H9 (cell line): ENCODE measurements around the gene IFNGR1. TPM values are rescaled to one million over a fixed set of nuclear protein-coding genes. Genes with fewer than 3 reads are reported as not detected.

ENCODE experiments used
- DNase-seq: peaks from one replicate; pipeline ENCODE4 v3.0.0-alpha.2; 2017
- H2AFZ ChIP-seq: one replicate; pipeline ENCODE4 v1.6.1; 2013; ENCODE audit warnings: mild to moderate bottlenecking, low read length, control low read depth, moderate library complexity
- H2AK5ac ChIP-seq: 2 replicates; pipeline ENCODE4 v1.6.1; 2013; ENCODE audit warnings: low read length, control low read depth, mixed read lengths; ENCODE audit not compliant: insufficient read length
- H2BK120ac ChIP-seq: one replicate; pipeline ENCODE4 v1.6.1; 2013; ENCODE audit warnings: low read depth, mild to moderate bottlenecking, low read length, control low read depth, inconsistent platforms; ENCODE audit not compliant: poor library complexity, severe bottlenecking
- H2BK12ac ChIP-seq: 2 replicates; pipeline ENCODE4 v1.6.1; 2013; ENCODE audit warnings: low read length, control low read depth, mixed read lengths, low read depth; ENCODE audit not compliant: insufficient read length
- H2BK15ac ChIP-seq: 2 replicates; pipeline ENCODE4 v1.6.1; 2013; ENCODE audit warnings: low read depth, low read length, control low read depth
- H2BK20ac ChIP-seq: one replicate; pipeline ENCODE4 v1.6.1; 2013; ENCODE audit warnings: low read depth, mild to moderate bottlenecking, low read length, control low read depth, inconsistent platforms; ENCODE audit not compliant: poor library complexity, severe bottlenecking
- H2BK5ac ChIP-seq: 2 replicates; pipeline ENCODE4 v1.6.1; 2013; ENCODE audit warnings: low read length, control low read depth, mixed read lengths; ENCODE audit not compliant: insufficient read length
- H3K14ac ChIP-seq: 2 replicates; pipeline ENCODE4 v1.6.1; 2013; ENCODE audit warnings: low read length, control low read depth; ENCODE audit not compliant: insufficient read depth
- H3K18ac ChIP-seq: 2 replicates; pipeline ENCODE4 v1.6.1; 2013; ENCODE audit warnings: low read depth, mild to moderate bottlenecking, mixed read lengths, low read length, control low read depth; ENCODE audit not compliant: insufficient read length
- H3K23ac ChIP-seq: 2 replicates; pipeline ENCODE4 v1.6.1; 2013; ENCODE audit warnings: low read length, control low read depth, mixed read lengths, low read depth; ENCODE audit not compliant: insufficient read length
- H3K23me2 ChIP-seq: 2 replicates; pipeline ENCODE4 v1.6.1; 2013; ENCODE audit warnings: low read depth, mild to moderate bottlenecking, mixed read lengths, low read length, control low read depth; ENCODE audit not compliant: insufficient read length, poor library complexity, severe bottlenecking
- H3K27ac ChIP-seq: 2 replicates; pipeline ENCODE4 v1.5.1; 2013; ENCODE audit warnings: low read length, control low read depth, mixed read lengths, low read depth; ENCODE audit not compliant: insufficient read length
- H3K27me3 ChIP-seq: 2 replicates; pipeline ENCODE4 v1.6.1; 2013; ENCODE audit warnings: low read length, control low read depth, inconsistent platforms; ENCODE audit not compliant: insufficient read depth
- H3K4ac ChIP-seq: 2 replicates; pipeline ENCODE4 v1.6.1; 2013; ENCODE audit warnings: low read depth, mild to moderate bottlenecking, control low read depth, inconsistent platforms, low read length, moderate library complexity
- H3K4me1 ChIP-seq: 2 replicates; pipeline ENCODE4 v1.6.1; 2013; ENCODE audit warnings: low read length, control low read depth, inconsistent platforms; ENCODE audit not compliant: insufficient read depth
- H3K4me2 ChIP-seq: 2 replicates; pipeline ENCODE4 v1.6.1; 2013; ENCODE audit warnings: low read length, control low read depth, mixed read lengths; ENCODE audit not compliant: insufficient read length, insufficient read depth
- H3K56ac ChIP-seq: 2 replicates; pipeline ENCODE4 v1.6.1; 2013; ENCODE audit warnings: low read depth, mild to moderate bottlenecking, mixed read lengths, low read length, control low read depth; ENCODE audit not compliant: insufficient read length
- H3K79me1 ChIP-seq: 2 replicates; pipeline ENCODE4 v1.6.1; 2013; ENCODE audit warnings: low read depth, mild to moderate bottlenecking, moderate library complexity, low read length, control low read depth, inconsistent platforms; ENCODE audit not compliant: insufficient read depth, poor library complexity, severe bottlenecking
- H3K79me2 ChIP-seq: 2 replicates; pipeline ENCODE4 v1.6.1; 2013; ENCODE audit warnings: low read length, control low read depth, inconsistent platforms; ENCODE audit not compliant: insufficient read depth
- H3K9ac ChIP-seq: 2 replicates; pipeline ENCODE4 v1.6.1; 2013; ENCODE audit warnings: low read length, control low read depth, mixed read lengths; ENCODE audit not compliant: insufficient read length; ENCODE audit errors: extremely low read depth
- H3K9me3 ChIP-seq: one replicate; pipeline ENCODE4 v1.6.1; 2013; ENCODE audit warnings: low read depth, low read length, inconsistent platforms; ENCODE audit not compliant: control insufficient read depth
- H3T11ph ChIP-seq: one replicate; pipeline ENCODE4 v1.6.1; 2013; ENCODE audit warnings: mild to moderate bottlenecking, low read length, control low read depth, inconsistent platforms
- H4K20me1 ChIP-seq: one replicate; pipeline ENCODE4 v1.6.1; 2013; ENCODE audit not compliant: control insufficient read depth, insufficient read length, insufficient read depth
- H4K5ac ChIP-seq: 2 replicates; pipeline ENCODE4 v1.6.1; 2013; ENCODE audit warnings: low read depth, mild to moderate bottlenecking, mixed read lengths, low read length, control low read depth; ENCODE audit not compliant: insufficient read length
- H4K8ac ChIP-seq: replicated peaks from 2 replicates; pipeline ENCODE4 v1.6.1; 2013; ENCODE audit warnings: low read length, control low read depth, mixed read lengths, low read depth; ENCODE audit not compliant: insufficient read length
- H4K91ac ChIP-seq: 2 replicates; pipeline ENCODE4 v1.6.1; 2013; ENCODE audit warnings: low read depth, mild to moderate bottlenecking, moderate library complexity, mixed read lengths, low read length, control low read depth; ENCODE audit not compliant: insufficient read length
- H3K27ac Mint-ChIP-seq, 3 experiments: 2 replicates in 2 of 3; 3 replicates in 1 of 3; pipeline ENCODE4 v1.8.0; 2020 to 2021; ENCODE audit warnings: mixed read lengths in 3 of 3, mild to moderate bottlenecking in 1 of 3, moderate library complexity in 1 of 3
- H3K27me3 Mint-ChIP-seq: 2 replicates; pipeline ENCODE4 v1.8.0; 2021; ENCODE audit warnings: low read depth, mild to moderate bottlenecking, moderate library complexity, mixed read lengths
- H3K36me3 Mint-ChIP-seq, 3 experiments: 2 replicates in 2 of 3; 3 replicates in 1 of 3; pipeline ENCODE4 v1.8.0; 2020 to 2021; ENCODE audit warnings: low read depth in 3 of 3, mixed read lengths in 3 of 3; ENCODE audit not compliant: insufficient read depth in 1 of 3
- H3K4me1 Mint-ChIP-seq, 2 experiments: 2 replicates each; pipeline ENCODE4 v1.8.0; 2020; ENCODE audit warnings: mixed read lengths in 2 of 2
- H3K4me3 Mint-ChIP-seq, 2 experiments: 2 replicates in 1 of 2; 3 replicates in 1 of 2; pipeline ENCODE4 v1.8.0; 2020 to 2021; ENCODE audit warnings: mild to moderate bottlenecking in 2 of 2, mixed read lengths in 2 of 2, moderate library complexity in 1 of 2
- H3K9me3 Mint-ChIP-seq, 2 experiments: 2 replicates in 1 of 2; 3 replicates in 1 of 2; pipeline ENCODE4 v1.8.0; 2020; ENCODE audit warnings: mild to moderate bottlenecking in 2 of 2, mixed read lengths in 2 of 2, moderate library complexity in 1 of 2
- CTCF ChIP-seq: fragments of 200-600 bp; sonication (generic); conservative IDR thresholded peaks from 3 replicates; pipeline ENCODE4 v1.8.0; 2021; ENCODE audit warnings: antibody characterized with exemption, mild to moderate bottlenecking
- WGBS: extraction: QIAGEN DNeasy Blood & Tissue Kit; methylation state at CpG from one replicate; pipeline ENCODE4 v1.1.7; 2013; ENCODE audit warnings: missing lambda C conversion rate, low lambda C conversion rate, mixed read lengths; ENCODE audit not compliant: insufficient read length; ENCODE audit errors: extremely low coverage; 5-methylcytosine and 5-hydroxymethylcytosine counted together
- total RNA-seq: library from RNA; stranded (reverse); gene quantifications from 2 replicates; pipeline ENCODE4 v1.2.1, GENCODE V29; 2021

Gene IFNGR1
- total RNA-seq, 1 experiment from 2014 or later, result 32.2 TPM

- no CpG with 5 or more reads among the region's 4 CpGs for WGBS
- Histone ChIP-seq H3T11ph (no peak overlapping the region), H3K27ac (no peak overlapping the region), H4K5ac (no peak overlapping the region), H3K4me2 (no peak overlapping the region), H2BK20ac (no peak overlapping the region), H3K27me3 (no peaks in the 10 kb centered on the region), H2AK5ac (no peak overlapping the region), H2AFZ (no peak overlapping the region), H3K18ac (no peak overlapping the region), H2BK12ac (no peak overlapping the region), H3K79me1 (no peaks in the 10 kb centered on the region), H3K9ac (no peak overlapping the region), H3K23ac (no peak overlapping the region), H3K14ac (no peak overlapping the region), H3K79me2 (no peaks in the 10 kb centered on the region), H3K9me3 (no peaks in the 10 kb centered on the region), H2BK120ac (no peak overlapping the region), H4K91ac (no peak overlapping the region), H3K4me1 (no peaks in the 10 kb centered on the region), H2BK15ac (no peak overlapping the region), H4K20me1 (no peaks in the 10 kb centered on the region), H4K8ac (no peak overlapping the region), H3K4ac (no peak overlapping the region), H3K56ac (no peak overlapping the region), H2BK5ac (no peak overlapping the region), H3K23me2 (no peaks in the 10 kb centered on the region)
- peaks cover 0 to 4% (median 2%) of the 10 kb centered on the region in 3 experiments; a peak in 3 of 7 replicates for H3K36me3 Mint-ChIP-seq
- TF ChIP-seq CTCF, result no peak
- DNase-seq, result no peak
- peaks cover 4 to 12% of the 10 kb centered on the region in 2 experiments; a peak in 4 of 5 replicates for H3K9me3 Mint-ChIP-seq
- H3K27ac Mint-ChIP-seq, result no peak overlapping the region
- H3K27me3 Mint-ChIP-seq, result peaks cover 3% of the 10 kb centered on the region; the same call in 1 of the 2 replicates
- 0 out of 4 replicates have a peak, but pooled peaks cover 0 to 3% of the 10 kb centered on the region in 2 experiments for H3K4me1 Mint-ChIP-seq
- H3K4me3 Mint-ChIP-seq, result no peak overlapping the region
Observed at GRCh38 chr6:137248702-137249101, 29.5 kb upstream of the IFNGR1 start.
